Neuronal stem cell (in vitro differentiated cells): Measurements from ENCODE around the gene SMYD3.
A peak's percentile ranks its signal among the peaks of the same experiment; 100 is the strongest.

Source experiments
- DNase-seq: peaks from one replicate; pipeline ENCODE4 v3.0.0-alpha.2; 2013; ENCODE audit warnings: low spot score
- H2AFZ ChIP-seq: one replicate; pipeline ENCODE4 v1.6.1; 2013; ENCODE audit warnings: mild to moderate bottlenecking, low read length, inconsistent platforms
- H2AK5ac ChIP-seq: 2 replicates; pipeline ENCODE4 v1.6.1; 2013; ENCODE audit warnings: low read depth, mild to moderate bottlenecking, inconsistent platforms, low read length, moderate library complexity, mixed read lengths
- H2BK120ac ChIP-seq: 2 replicates; pipeline ENCODE4 v1.6.1; 2013; ENCODE audit warnings: low read depth, mild to moderate bottlenecking, inconsistent platforms, low read length, moderate library complexity, mixed read lengths
- H2BK12ac ChIP-seq: one replicate; pipeline ENCODE4 v1.6.1; 2013; ENCODE audit warnings: low read length, inconsistent platforms
- H2BK15ac ChIP-seq: 2 replicates; pipeline ENCODE4 v1.6.1; 2013; ENCODE audit warnings: mild to moderate bottlenecking, low read length, inconsistent platforms, mixed read lengths
- H2BK5ac ChIP-seq: one replicate; pipeline ENCODE4 v1.6.1; 2013; ENCODE audit warnings: inconsistent platforms, mild to moderate bottlenecking, low read length, moderate library complexity
- H3K14ac ChIP-seq: one replicate; pipeline ENCODE4 v1.6.1; 2013; ENCODE audit warnings: low read length, inconsistent platforms
- H3K18ac ChIP-seq: 2 replicates; pipeline ENCODE4 v1.6.1; 2013; ENCODE audit warnings: low read length, inconsistent platforms
- H3K23ac ChIP-seq: 2 replicates; pipeline ENCODE4 v1.6.1; 2013; ENCODE audit warnings: low read depth, mild to moderate bottlenecking, mixed read lengths, low read length, inconsistent platforms; ENCODE audit not compliant: poor library complexity
- H3K27ac ChIP-seq: replicated peaks from 3 replicates; pipeline ENCODE4 v1.5.1; 2013; ENCODE audit warnings: low read length, inconsistent platforms
- H3K27me3 ChIP-seq, 3 experiments: 2 replicates each; pipeline ENCODE4 v1.6.1; 2013; ENCODE audit warnings: low read length in 3 of 3, mild to moderate bottlenecking in 2 of 3, inconsistent platforms in 1 of 3, low read depth in 1 of 3, mixed read lengths in 1 of 3, moderate library complexity in 1 of 3; ENCODE audit not compliant: control insufficient read depth in 3 of 3, insufficient read depth in 3 of 3
- H3K36me3 ChIP-seq, 2 donors: replicated peaks in 1 of 2; 2 replicates each; pipeline ENCODE4 v1.6.1; 2013; ENCODE audit warnings: low read length in 2 of 2; ENCODE audit not compliant: control insufficient read depth in 2 of 2, insufficient read depth in 2 of 2
- H3K4ac ChIP-seq: 2 replicates; pipeline ENCODE4 v1.6.1; 2013; ENCODE audit warnings: inconsistent platforms, mild to moderate bottlenecking, low read length, moderate library complexity
- H3K4me1 ChIP-seq, 2 donors: 1 replicate in 1 of 2; 2 replicates in 1 of 2; pipeline ENCODE4 v1.6.1; 2013; ENCODE audit warnings: low read length in 2 of 2, low read depth in 1 of 2; ENCODE audit not compliant: control insufficient read depth in 2 of 2, insufficient read depth in 1 of 2
- H3K4me2 ChIP-seq: one replicate; pipeline ENCODE4 v1.6.1; 2013; ENCODE audit warnings: mild to moderate bottlenecking, low read length, inconsistent platforms; ENCODE audit not compliant: insufficient read depth, poor library complexity, severe bottlenecking
- H3K4me3 ChIP-seq, 2 donors: 2 replicates each; pipeline ENCODE4 v1.5.1; 2013; ENCODE audit warnings: low read length in 2 of 2, mild to moderate bottlenecking in 2 of 2, inconsistent platforms in 1 of 2, moderate library complexity in 1 of 2
- H3K79me1 ChIP-seq: one replicate; pipeline ENCODE4 v1.6.1; 2013; ENCODE audit warnings: low read depth, mild to moderate bottlenecking, inconsistent platforms, low read length, moderate library complexity
- H3K9ac ChIP-seq: one replicate; pipeline ENCODE4 v1.6.1; 2013; ENCODE audit warnings: mild to moderate bottlenecking, low read depth, low read length, inconsistent platforms; ENCODE audit not compliant: poor library complexity
- H3K9me3 ChIP-seq, 2 donors: replicated peaks in 1 of 2; 2 replicates each; pipeline versions ENCODE3 to v1.6.1; 2013; ENCODE audit warnings: low read length in 2 of 2, mild to moderate bottlenecking in 2 of 2, inconsistent platforms in 1 of 2, low read depth in 1 of 2, mixed read lengths in 1 of 2, moderate library complexity in 1 of 2; ENCODE audit not compliant: control insufficient read depth in 2 of 2, insufficient read depth in 1 of 2
- H4K8ac ChIP-seq: one replicate; pipeline ENCODE4 v1.6.1; 2013; ENCODE audit warnings: low read depth, mild to moderate bottlenecking, inconsistent platforms, low read length, moderate library complexity
- H4K91ac ChIP-seq: one replicate; pipeline ENCODE4 v1.6.1; 2013; ENCODE audit warnings: low read length, low read depth, mild to moderate bottlenecking, inconsistent platforms; ENCODE audit not compliant: poor library complexity
- WGBS, 2 donors: extraction: QIAGEN DNeasy Blood & Tissue Kit; methylation state at CpG; one replicate each; pipeline ENCODE4 v1.1.7; 2013; ENCODE audit warnings: missing lambda C conversion rate in 2 of 2, mixed read lengths in 1 of 2; ENCODE audit not compliant: insufficient read length in 2 of 2, insufficient replicate concordance in 1 of 2; ENCODE audit errors: extremely low coverage in 2 of 2; 5-methylcytosine and 5-hydroxymethylcytosine counted together

Gene SMYD3

DNA sequence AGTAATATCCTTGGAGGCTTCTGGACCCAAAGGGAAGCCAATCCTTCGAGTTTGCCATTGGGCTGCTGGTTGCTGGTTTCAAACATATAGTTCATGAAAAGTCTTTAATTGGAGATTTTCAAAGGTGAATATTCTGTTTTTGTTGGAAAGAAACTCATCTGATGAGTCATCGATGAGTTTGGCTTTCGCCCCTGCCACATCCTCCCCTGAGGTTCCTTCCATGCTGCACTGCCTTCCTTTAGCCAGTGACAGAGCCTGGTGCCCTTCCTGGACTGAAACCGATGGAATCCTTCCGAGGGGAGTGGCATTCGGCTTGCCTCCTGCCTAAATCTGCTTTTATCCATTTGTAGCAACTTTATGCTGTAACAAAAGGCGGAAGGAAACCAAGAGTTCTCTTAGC, 802.3 kb downstream of the SMYD3 start:
- no peak overlapping the region for H2AFZ ChIP-seq

DNA sequence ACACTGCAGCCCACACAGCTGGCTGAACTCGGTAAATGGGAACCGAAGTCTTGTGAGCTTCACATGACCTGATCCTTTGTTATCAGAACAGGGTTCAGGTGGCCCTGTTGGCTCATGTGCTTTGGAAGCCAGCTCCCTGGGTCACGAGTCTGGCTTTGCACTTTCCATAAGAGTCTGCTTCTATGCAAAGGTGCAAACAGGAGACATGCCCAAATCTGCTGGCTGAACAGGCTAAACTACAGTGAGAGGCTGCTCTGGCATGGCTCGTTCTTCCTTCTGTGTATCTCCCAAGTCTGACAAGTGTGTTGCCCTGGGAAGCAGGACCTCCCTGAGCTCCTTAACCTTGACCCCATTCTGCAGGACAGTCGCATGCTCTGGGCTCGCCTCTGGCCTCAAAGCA, 802.7 kb downstream of the SMYD3 start:
- Histone ChIP-seq H3K4me3 (no peak overlapping the region), H3K79me1 (no peaks in the 10 kb centered on the region), H3K9ac (no peak overlapping the region), H3K4me1 (peaks cover 0 to 1% of the 10 kb centered on the region in 2 donors), H3K27ac (no peak overlapping the region), H4K8ac (no peak overlapping the region), H3K9me3 (no peaks in the 10 kb centered on the region), H2AK5ac (no peak overlapping the region), H3K23ac (no peak overlapping the region), H2AFZ (no peak overlapping the region), H3K4me2 (no peak overlapping the region), H2BK12ac (no peak overlapping the region), H3K27me3 (no peaks in the 10 kb centered on the region), H3K18ac (no peak overlapping the region), H3K14ac (no peak overlapping the region), H3K4ac (no peak overlapping the region), H4K91ac (no peak overlapping the region), H2BK5ac (no peak overlapping the region), H3K36me3 (peaks cover 0 to 39% of the 10 kb centered on the region in 2 donors), H2BK15ac (no peak overlapping the region), H2BK120ac (no peak overlapping the region)
- no peak for DNase-seq
- no CpG with 5 or more reads among the region's 6 CpGs for WGBS, 2 donors

More for the DNA sequence above, 802.3 kb downstream of the SMYD3 start:
- Histone ChIP-seq H2AK5ac (no peak overlapping the region), H3K4me1 (peaks cover 0 to 1% of the 10 kb centered on the region in 2 donors), H2BK5ac (no peak overlapping the region), H4K8ac (no peak overlapping the region), H3K79me1 (no peaks in the 10 kb centered on the region), H3K23ac (no peak overlapping the region), H3K9me3 (no peaks in the 10 kb centered on the region), H3K4ac (no peak overlapping the region), H3K9ac (no peak overlapping the region), H3K4me3 (no peak overlapping the region), H4K91ac (no peak overlapping the region), H3K18ac (no peak overlapping the region), H3K36me3 (peaks cover 0 to 36% of the 10 kb centered on the region in 2 donors), H3K27me3 (no peaks in the 10 kb centered on the region), H3K27ac (no peak overlapping the region), H3K14ac (no peak overlapping the region), H2BK120ac (no peak overlapping the region), H3K4me2 (no peak overlapping the region), H2BK12ac (no peak overlapping the region), H2BK15ac (no peak overlapping the region)
- no CpG with 5 or more reads among the region's 7 CpGs for WGBS, 2 donors
- DNase-seq = no peak

DNA sequence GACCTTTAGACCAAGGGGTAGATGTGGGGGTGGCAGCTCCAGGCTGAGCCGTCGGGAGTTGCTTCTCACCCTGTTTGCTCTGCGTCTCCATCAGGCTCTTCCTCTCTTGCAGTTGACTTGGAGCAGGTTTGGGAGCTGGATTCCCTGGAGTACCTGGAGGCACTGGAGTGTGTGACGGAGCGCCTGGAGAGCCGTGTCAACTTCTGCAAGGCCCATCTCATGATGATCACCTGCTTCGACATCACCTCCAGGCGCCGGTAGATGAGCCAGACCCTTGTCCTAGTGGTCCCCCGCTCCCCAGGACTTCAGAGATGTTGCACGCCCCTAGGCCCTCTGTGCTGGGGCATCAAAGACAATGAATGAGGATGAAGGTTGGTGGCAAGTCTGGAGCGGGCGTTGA, 804.7 kb downstream of the SMYD3 start:
- Histone ChIP-seq H3K4ac (no peak overlapping the region), H2BK15ac (no peak overlapping the region), H3K18ac (no peak overlapping the region), H3K79me1 (no peaks in the 10 kb centered on the region), H2BK120ac (peak overlapping the region; percentile 14), H3K14ac (no peak overlapping the region), H3K4me3 (no peak overlapping the region), H2BK12ac (no peak overlapping the region), H2AFZ (no peak overlapping the region), H3K4me1 (no peaks in the 10 kb centered on the region), H3K27me3 (no peaks in the 10 kb centered on the region), H3K9ac (no peak overlapping the region), H3K36me3 (peaks cover 0 to 42% of the 10 kb centered on the region in 2 donors), H2BK5ac (no peak overlapping the region), H3K23ac (no peak overlapping the region), H3K4me2 (no peak overlapping the region), H3K9me3 (no peaks in the 10 kb centered on the region), H4K8ac (no peak overlapping the region), H2AK5ac (no peak overlapping the region), H4K91ac (no peak overlapping the region), H3K27ac (no peak overlapping the region)
- WGBS, 2 donors = no CpG with 5 or more reads among the region's 13 CpGs
- no peak for DNase-seq

DNA sequence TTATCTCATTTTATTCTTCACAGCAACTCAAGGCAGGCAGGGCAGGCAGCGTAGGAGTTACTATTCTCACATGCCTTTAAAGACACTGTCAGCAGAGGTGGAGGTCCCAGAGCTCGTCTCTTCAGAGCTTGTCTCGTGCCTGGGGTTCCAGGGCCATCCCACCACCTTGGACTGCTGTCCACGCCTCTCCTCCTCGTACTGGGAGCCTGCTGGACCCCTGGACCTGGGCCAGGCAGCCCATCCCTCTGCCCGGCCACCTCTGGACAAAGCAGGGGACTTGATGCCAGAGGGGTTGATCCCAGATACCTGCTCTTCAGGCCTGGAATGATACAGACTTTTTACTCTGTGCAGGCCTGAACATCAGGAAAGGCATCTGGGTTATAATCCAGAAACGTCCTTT, 805.4 kb downstream of the SMYD3 start:
- Histone ChIP-seq H2BK15ac (no peak overlapping the region), H3K4ac (no peak overlapping the region), H3K4me3 (no peak overlapping the region), H3K79me1 (no peaks in the 10 kb centered on the region), H4K91ac (no peak overlapping the region), H2AFZ (no peak overlapping the region), H3K27ac (no peak overlapping the region), H3K14ac (no peak overlapping the region), H3K18ac (peak overlapping the region; percentile 58), H3K4me2 (no peak overlapping the region), H3K9ac (no peak overlapping the region), H3K9me3 (no peaks in the 10 kb centered on the region), H3K36me3 (peaks cover 0 to 42% of the 10 kb centered on the region in 2 donors), H2BK120ac (no peak overlapping the region), H2AK5ac (no peak overlapping the region), H3K4me1 (no peaks in the 10 kb centered on the region), H4K8ac (no peak overlapping the region), H3K23ac (no peak overlapping the region), H2BK12ac (no peak overlapping the region), H3K27me3 (no peaks in the 10 kb centered on the region), H2BK5ac (no peak overlapping the region)
- no CpG with 5 or more reads among the region's 7 CpGs for WGBS, 2 donors
- no peak for DNase-seq
